ENCODE data around the gene NSF. TPM values are rescaled to one million over a fixed set of nuclear protein-coding genes. Genes with fewer than 3 reads are reported as not detected.

The NSF gene
- total and polyA plus RNA-seq, 2 donors (not counting 3 experiments of a cell fraction or from before 2014, with no cell fraction given): 18.5 to 43.7 TPM

- Histone ChIP-seq H3K27ac (ENCODE audit: insufficient read depth, low read depth, low read length) (no peak overlapping the region), H3K4me2 (ENCODE audit: insufficient read depth, low read length) (peak overlapping the region; percentile 18), H3K27me3 (ENCODE audit: control insufficient read depth in 2 of 2, insufficient read depth in 2 of 2, low read length in 2 of 2) (no peaks in the 10 kb centered on the region), H3K79me2 (ENCODE audit: control insufficient read depth, insufficient read depth, low read length) (no peaks in the 10 kb centered on the region), H3K9ac (replicated peaks; ENCODE audit: extremely low read depth, insufficient read depth, low read length) (no peak overlapping the region), H3K9me3 (replicated peaks; ENCODE audit: control insufficient read depth, insufficient read depth, low read length) (no peaks in the 10 kb centered on the region), H3K9me1 (replicated peaks; ENCODE audit: control insufficient read depth, extremely low read depth, insufficient read depth, low read length) (no peaks in the 10 kb centered on the region), H3K4me3 (replicated peaks in 1 of 3; ENCODE audit: insufficient read depth in 1 of 3, low read depth in 1 of 3, low read length in 3 of 3) (no peak overlapping the region), H2AFZ (ENCODE audit: low read depth, low read length) (no peak overlapping the region), H3K36me3 (ENCODE audit: control insufficient read depth in 2 of 2, extremely low read depth in 1 of 2, insufficient read depth in 2 of 2, low read length in 2 of 2) (no peaks in the 10 kb centered on the region), H4K20me1 (replicated peaks; ENCODE audit: control insufficient read depth, extremely low read depth, insufficient read depth, low read length) (no peaks in the 10 kb centered on the region), H3K4me1 (ENCODE audit: control insufficient read depth, extremely low read depth, insufficient read depth, low read length) (peaks cover 10% of the 10 kb centered on the region)
- CTCF ChIA-PET: interaction anchor here (1.1 to 1.2 kb wide), 2 partner anchors 55 to 61 kb away, joined by 3 read pairs; no protein-coding TSS in a partner anchor
- BruUV-seq (replicated peaks): no TSS peak
- dilution Hi-C loops (cut with MboI; ENCODE audit: extremely low pct_ligation_motif_present, low sequenced_read_pairs): no loop called here
- POLR2A ChIA-PET: no interaction called here
- DNase-seq (ENCODE audit: low read depth, low spot score) (peak; percentile 58), FAIRE-seq (peak; percentile 66)
- intact Hi-C loops (cut with micrococcal nuclease): loop anchor here (10.0 kb wide), 1 partner anchor 104 kb away; no protein-coding TSS in a partner anchor
- no peak for TF ChIP-seq FOS (IDR thresholded peaks at IDR 0.05; ENCODE audit: borderline replicate concordance, insufficient read depth, low read length)
- TF ChIP-seq, protein P1, sequence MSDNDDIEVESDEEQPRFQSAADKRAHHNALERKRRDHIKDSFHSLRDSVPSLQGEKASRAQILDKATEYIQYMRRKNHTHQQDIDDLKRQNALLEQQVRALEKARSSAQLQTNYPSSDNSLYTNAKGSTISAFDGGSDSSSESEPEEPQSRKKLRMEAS (IDR thresholded peaks at IDR 0.05; ENCODE audit: insufficient read depth, insufficient read length): no peak
- no peak for TF ChIP-seq JUN (IDR thresholded peaks at IDR 0.05; ENCODE audit: borderline replicate concordance, insufficient read depth, insufficient read length, low read depth)
- TF ChIP-seq, protein P2, sequence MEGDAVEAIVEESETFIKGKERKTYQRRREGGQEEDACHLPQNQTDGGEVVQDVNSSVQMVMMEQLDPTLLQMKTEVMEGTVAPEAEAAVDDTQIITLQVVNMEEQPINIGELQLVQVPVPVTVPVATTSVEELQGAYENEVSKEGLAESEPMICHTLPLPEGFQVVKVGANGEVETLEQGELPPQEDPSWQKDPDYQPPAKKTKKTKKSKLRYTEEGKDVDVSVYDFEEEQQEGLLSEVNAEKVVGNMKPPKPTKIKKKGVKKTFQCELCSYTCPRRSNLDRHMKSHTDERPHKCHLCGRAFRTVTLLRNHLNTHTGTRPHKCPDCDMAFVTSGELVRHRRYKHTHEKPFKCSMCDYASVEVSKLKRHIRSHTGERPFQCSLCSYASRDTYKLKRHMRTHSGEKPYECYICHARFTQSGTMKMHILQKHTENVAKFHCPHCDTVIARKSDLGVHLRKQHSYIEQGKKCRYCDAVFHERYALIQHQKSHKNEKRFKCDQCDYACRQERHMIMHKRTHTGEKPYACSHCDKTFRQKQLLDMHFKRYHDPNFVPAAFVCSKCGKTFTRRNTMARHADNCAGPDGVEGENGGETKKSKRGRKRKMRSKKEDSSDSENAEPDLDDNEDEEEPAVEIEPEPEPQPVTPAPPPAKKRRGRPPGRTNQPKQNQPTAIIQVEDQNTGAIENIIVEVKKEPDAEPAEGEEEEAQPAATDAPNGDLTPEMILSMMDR (IDR thresholded peaks at IDR 0.05; ENCODE audit: extremely low read depth in 1 of 2, insufficient read depth in 1 of 2, low read depth in 1 of 2, low read length in 2 of 2): no peak
- no peak for TF ChIP-seq POLR2AphosphoS5 (IDR thresholded peaks at IDR 0.05; ENCODE audit: insufficient read depth, low read depth, low read length)
- no peak for TF ChIP-seq MYC (IDR thresholded peaks at IDR 0.05; ENCODE audit: low read depth, low read length)
- TF ChIP-seq GATA2 (IDR thresholded peaks at IDR 0.05; ENCODE audit: insufficient read depth, insufficient read length, low read depth, low read length): no peak
- TF ChIP-seq POLR2A (IDR thresholded peaks at IDR 0.05; ENCODE audit: low read depth, low read length): no peak
- TF ChIP-seq EZH2 (IDR thresholded peaks at IDR 0.05; ENCODE audit: borderline replicate concordance, low read depth, low read length, severe bottlenecking): no peak
These were observed 129.9 kb downstream of the NSF start for GRCh38 chr17:46720408-46720807.
